HL-60 (cell line): ENCODE data around the gene SLC25A41. TPM values are rescaled to one million over a fixed set of nuclear protein-coding genes. Genes with fewer than 3 reads are reported as not detected.

Experiments used
- DNase-seq, 2 experiments: peaks; one replicate each; pipeline ENCODE4 v3.0.0-alpha.2; 2010 to 2020; ENCODE audit warnings: low read depth in 1 of 2, low spot score in 1 of 2
- H3K27ac ChIP-seq: fragments of 250-450 bp; sonication (Bioruptor Pico); replicated peaks from 2 replicates; pipeline ENCODE4 v1.5.1; 2020; ENCODE audit warnings: mild to moderate bottlenecking, moderate library complexity
- H3K27me3 ChIP-seq: fragments of 250-450 bp; sonication (Bioruptor Pico); 2 replicates; pipeline ENCODE4 v1.5.1; 2021; ENCODE audit warnings: mild to moderate bottlenecking, moderate library complexity; ENCODE audit not compliant: insufficient read depth, poor library complexity, severe bottlenecking
- H3K4me3 ChIP-seq: replicated peaks from 2 replicates; pipeline ENCODE4 v1.5.1; 2011; ENCODE audit warnings: mild to moderate bottlenecking, control low read depth, low read length; ENCODE audit not compliant: insufficient read depth
- CTCF ChIP-seq: IDR thresholded peaks from one replicate; pipeline ENCODE4 v1.5.1; 2011; ENCODE audit warnings: low read length, control low read depth, inconsistent platforms; ENCODE audit not compliant: insufficient read depth
- GABPA ChIP-seq: IDR thresholded peaks from 2 replicates; pipeline ENCODE4 v1.6.1; 2012; ENCODE audit warnings: low read depth
- POLR2AphosphoS5 ChIP-seq: IDR thresholded peaks from 2 replicates; pipeline ENCODE4 v1.6.1; 2012; ENCODE audit warnings: low read depth
- REST ChIP-seq: IDR thresholded peaks from 2 replicates; pipeline ENCODE4 v1.6.1; 2012; ENCODE audit warnings: low read depth; ENCODE audit not compliant: insufficient replicate concordance
- SPI1 ChIP-seq: IDR thresholded peaks from 2 replicates; pipeline ENCODE4 v1.6.1; 2012; ENCODE audit warnings: low read depth, mild to moderate bottlenecking, borderline replicate concordance
- microRNA-seq: library from miRNA; unstranded; fragments of <30 nt; microRNA quantifications from one replicate; pipeline ENCODE4, GENCODE V29; 2018

The SLC25A41 gene

GRCh38 chr19:6378041-6378440 lies 55.5 kb downstream of the SLC25A41 start:
- no peak for DNase-seq
- H3K4me3 ChIP-seq, result no peak overlapping the region
- no peaks in the 10 kb centered on the region for H3K27me3 ChIP-seq
- H3K27ac ChIP-seq, result no peak overlapping the region
- no peak for TF ChIP-seq SPI1
- 0 out of 2 replicates have a peak, but pooled peaks have one; percentile 1 for TF ChIP-seq POLR2AphosphoS5

- Histone ChIP-seq H3K27me3 (no peaks in the 10 kb centered on the region), H3K27ac (no peak overlapping the region), H3K4me3 (no peak overlapping the region)
- no peak for TF ChIP-seq SPI1
- TF ChIP-seq REST, result no peak
- no peak for TF ChIP-seq CTCF
- TF ChIP-seq GABPA, result no peak
- no peak for TF ChIP-seq POLR2AphosphoS5
- no peak for DNase-seq
Observed at GRCh38 chr19:6376512-6377190, 56.9 kb downstream of the SLC25A41 start.

Small RNA genes lying within 50 kb of the gene (microRNA-seq; reads per million reads assigned to microRNA genes)
- gene MIR3940 (20.2 reads per million, percentile 46 among the genes with 10 or more reads in this experiment), gene MIR6790 (not detected), gene MIR6885 (not detected)
